ENCODE data around the gene TCF4.

TCF4 gene

GRCh38 chr18:55229682-55230081 lies 358.3 kb downstream of the TCF4 start:
- no peak for DNase-seq (ENCODE audit: low spot score)

GRCh38 chr18:55228707-55229106 lies 359.3 kb downstream of the TCF4 start:
- DNase-seq (ENCODE audit: low spot score), result no peak

GRCh38 chr18:55228191-55228590 lies 359.8 kb downstream of the TCF4 start:
- no peak for DNase-seq (ENCODE audit: low spot score)

GRCh38 chr18:55227771-55228170 lies 360.2 kb downstream of the TCF4 start:
- DNase-seq (ENCODE audit: low spot score), result no peak

GRCh38 chr18:55226044-55226443 lies 361.9 kb downstream of the TCF4 start:
- DNase-seq (ENCODE audit: low spot score), result no peak

- no peak for DNase-seq (ENCODE audit: low spot score)
Measured at GRCh38 chr18:55224086-55224625, 363.8 kb downstream of the TCF4 start.

- DNase-seq (ENCODE audit: low spot score), result no peak
Measured at GRCh38 chr18:55221622-55222021, 366.4 kb downstream of the TCF4 start.

GRCh38 chr18:55220523-55220922 lies 367.5 kb downstream of the TCF4 start:
- no peak for DNase-seq (ENCODE audit: low spot score)

GRCh38 chr18:55219823-55220222 lies 368.2 kb downstream of the TCF4 start:
- DNase-seq (ENCODE audit: low spot score), result no peak

- DNase-seq (ENCODE audit: low spot score), result no peak
Measured at GRCh38 chr18:55219059-55219458, 368.9 kb downstream of the TCF4 start.

- no peak for DNase-seq (ENCODE audit: low spot score)
Measured at GRCh38 chr18:55214969-55215368, 373.0 kb downstream of the TCF4 start.

GRCh38 chr18:55214534-55214933 lies 373.5 kb downstream of the TCF4 start:
- DNase-seq (ENCODE audit: low spot score), result no peak

- DNase-seq (ENCODE audit: low spot score), result no peak
Measured at GRCh38 chr18:55213586-55213985, 374.4 kb downstream of the TCF4 start.

- DNase-seq (ENCODE audit: low spot score), result no peak
Measured at GRCh38 chr18:55206927-55207326, 381.1 kb downstream of the TCF4 start.

- no peak for DNase-seq (ENCODE audit: low spot score)
Measured at GRCh38 chr18:55202232-55202917, 385.6 kb downstream of the TCF4 start.

GRCh38 chr18:55199291-55199963 lies 388.6 kb downstream of the TCF4 start:
- no peak for DNase-seq (ENCODE audit: low spot score)

GRCh38 chr18:55195863-55196262 lies 392.1 kb downstream of the TCF4 start:
- no peak for DNase-seq (ENCODE audit: low spot score)

GRCh38 chr18:55189972-55190371 lies 398.0 kb downstream of the TCF4 start:
- DNase-seq (ENCODE audit: low spot score), result no peak

GRCh38 chr18:55186588-55186987 lies 401.4 kb downstream of the TCF4 start:
- DNase-seq (ENCODE audit: low spot score), result no peak

- no peak for DNase-seq (ENCODE audit: low spot score)
Measured at GRCh38 chr18:55185391-55185790, 402.6 kb downstream of the TCF4 start.

GRCh38 chr18:55179835-55180234 lies 408.2 kb downstream of the TCF4 start:
- no peak for DNase-seq (ENCODE audit: low spot score)

- no peak for DNase-seq (ENCODE audit: low spot score)
Measured at GRCh38 chr18:55179425-55179824, 408.6 kb downstream of the TCF4 start.

GRCh38 chr18:55173291-55173690 lies 414.7 kb downstream of the TCF4 start:
- DNase-seq (ENCODE audit: low spot score), result no peak
